ENCODE data around the gene CAP2. TPM values are rescaled to one million over a fixed set of nuclear protein-coding genes. Genes with fewer than 3 reads are reported as not detected.

Gene CAP2
- total and polyA plus RNA-seq, 9 of the 15 experiments (the other 6 are each of a cell fraction or from before 2014, with no cell fraction given): not detected

DNA sequence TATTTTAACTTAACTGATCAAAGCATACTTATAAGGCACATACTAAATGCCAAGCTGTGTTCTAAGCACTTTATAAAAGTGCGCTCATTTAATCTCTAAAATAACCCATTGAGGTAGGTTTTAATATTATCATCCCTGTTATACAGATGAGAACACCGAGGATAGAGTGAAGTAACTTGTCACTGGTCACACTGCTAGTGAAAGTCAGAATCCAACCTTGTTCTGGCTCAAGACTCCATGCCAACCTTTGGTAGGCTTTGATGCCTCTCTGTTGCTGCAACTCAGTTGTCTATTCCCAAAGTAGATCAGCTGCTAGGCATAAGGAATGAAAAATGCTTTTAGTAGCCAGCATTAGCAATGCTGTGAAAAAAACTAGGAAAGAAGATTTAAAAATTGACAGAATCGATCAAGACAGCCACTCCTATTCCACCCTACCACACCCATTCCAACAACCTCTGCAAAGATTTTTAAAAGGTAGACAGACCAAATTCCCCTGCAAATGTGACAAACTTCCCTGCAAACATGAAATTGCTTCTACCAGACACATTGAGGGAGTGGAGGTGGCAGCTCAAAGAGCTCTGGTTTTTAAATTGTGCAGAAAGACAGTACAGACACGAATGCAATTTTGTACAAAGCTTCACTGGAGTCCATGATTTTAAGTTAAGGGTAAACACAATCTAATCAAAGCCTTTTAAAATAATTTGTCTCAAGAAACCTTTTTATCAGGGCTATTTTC lies 39.8 kb upstream of the CAP2 start:
- TF ChIP-seq ZKSCAN3 (CRISPR knock-in tag; IDR thresholded peaks at IDR 0.05) (no peak), XRCC4 (IDR thresholded peaks at IDR 0.05; ENCODE audit: extremely low read depth, insufficient read depth, insufficient read length) (no peak)
- CTCF ChIA-PET (ENCODE audit: low intra/inter-chr PET ratio): no interaction called here
- Histone ChIP-seq H3K27ac (ENCODE audit: extremely low read depth, low read depth, low read length) (no peak overlapping the region), H3K9me3 (replicated peaks; ENCODE audit: control insufficient read depth, insufficient read depth, low read depth, low read length) (no peaks in the 10 kb centered on the region), H4K20me1 (replicated peaks; ENCODE audit: control insufficient read depth, insufficient read depth, low read length) (no peaks in the 10 kb centered on the region), H3K79me2 (ENCODE audit: control insufficient read depth, insufficient read depth, low read length) (no peaks in the 10 kb centered on the region), H3K27me3 (ENCODE audit: control insufficient read depth in 2 of 2, insufficient read depth in 2 of 2, low read length in 2 of 2) (no peaks in the 10 kb centered on the region), H2AFZ (ENCODE audit: low read depth, low read length) (no peak overlapping the region), H3K4me3 (no peak overlapping the region), H3K4me2 (ENCODE audit: insufficient read depth, low read length) (no peak overlapping the region), H3K9ac (ENCODE audit: insufficient read depth in 1 of 2, low read depth in 2 of 2, low read length in 2 of 2) (no peak overlapping the region), H3K9me1 (ENCODE audit: control insufficient read depth, insufficient read depth, low read length) (no peaks in the 10 kb centered on the region), H3K36me3 (ENCODE audit: control insufficient read depth, insufficient read depth, low read length) (no peaks in the 10 kb centered on the region), H3K4me1 (replicated peaks in 1 of 2; ENCODE audit: control insufficient read depth in 2 of 2, insufficient read depth in 2 of 2, low read length in 2 of 2) (no peaks in the 10 kb centered on the region)
- DNase-seq (ENCODE audit: extremely low read depth in 1 of 4, low spot score in 3 of 4) (no peak), FAIRE-seq (no peak), ATAC-seq (no peak)
- POLR2A ChIA-PET: no interaction called here
- WGBS (ENCODE audit: insufficient coverage, low coverage, missing lambda C conversion rate): 2% methylated on average over 4 of the region's 4 CpGs
- BruUV-seq (replicated peaks): no TSS peak
- in situ Hi-C loops (cut with MboI) (no loop called here), intact Hi-C loops (cut with micrococcal nuclease) (no loop called here)

DNA sequence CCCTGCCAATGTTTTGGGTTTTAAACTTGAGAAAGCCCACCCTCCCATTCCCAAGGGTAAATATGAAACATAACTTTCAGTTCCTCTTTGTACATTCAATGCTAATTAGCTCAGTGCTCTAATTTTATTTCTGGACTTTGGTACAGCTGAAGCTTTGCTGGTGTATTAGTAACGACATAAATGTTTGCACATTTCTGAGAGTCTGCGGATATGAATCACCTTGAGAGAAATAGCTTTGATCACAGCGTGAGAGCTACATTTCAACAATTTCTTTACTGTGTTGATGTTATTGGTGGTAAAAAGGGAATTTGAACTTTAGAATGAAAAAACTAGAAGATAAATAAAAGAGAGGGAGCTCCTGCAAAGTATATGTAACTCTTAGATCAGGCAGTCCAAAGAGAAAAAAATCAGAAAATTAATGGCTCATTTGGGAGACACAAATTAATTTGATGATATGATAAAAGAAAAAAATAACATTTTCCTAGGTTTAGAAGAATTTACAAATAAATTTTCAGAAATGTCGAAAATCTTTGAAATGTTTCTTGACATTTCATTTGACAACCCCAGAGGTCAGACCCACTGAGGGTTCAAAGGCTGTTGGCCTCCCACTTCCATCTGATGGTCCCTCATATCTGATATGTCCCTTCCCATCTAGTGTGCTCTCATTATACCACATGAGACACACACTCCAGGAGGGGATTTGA lies 38.5 kb upstream of the CAP2 start:
- no peak for ATAC-seq
- Histone ChIP-seq H3K27ac (ENCODE audit: extremely low read depth, low read depth, low read length) (no peak overlapping the region), H3K9me3 (replicated peaks; ENCODE audit: control insufficient read depth, insufficient read depth, low read depth, low read length) (no peaks in the 10 kb centered on the region), H3K9me1 (ENCODE audit: control insufficient read depth, insufficient read depth, low read length) (no peaks in the 10 kb centered on the region), H3K79me2 (ENCODE audit: control insufficient read depth, insufficient read depth, low read length) (no peaks in the 10 kb centered on the region), H4K20me1 (replicated peaks; ENCODE audit: control insufficient read depth, insufficient read depth, low read length) (no peaks in the 10 kb centered on the region), H2AFZ (ENCODE audit: low read depth, low read length) (no peak overlapping the region), H3K4me3 (no peak overlapping the region), H3K36me3 (ENCODE audit: control insufficient read depth, insufficient read depth, low read length) (no peaks in the 10 kb centered on the region), H3K4me1 (replicated peaks in 1 of 2; ENCODE audit: control insufficient read depth in 2 of 2, insufficient read depth in 2 of 2, low read length in 2 of 2) (no peaks in the 10 kb centered on the region), H3K4me2 (ENCODE audit: insufficient read depth, low read length) (no peak overlapping the region), H3K27me3 (ENCODE audit: control insufficient read depth in 2 of 2, insufficient read depth in 2 of 2, low read length in 2 of 2) (no peaks in the 10 kb centered on the region), H3K9ac (ENCODE audit: insufficient read depth in 1 of 2, low read depth in 2 of 2, low read length in 2 of 2) (no peak overlapping the region)
- no peak for DNase-seq (ENCODE audit: extremely low read depth in 1 of 4, low spot score in 3 of 4)
- POLR2A ChIA-PET: no interaction called here
- in situ Hi-C loops (cut with MboI) (no loop called here), intact Hi-C loops (cut with micrococcal nuclease) (no loop called here)
- BruUV-seq (replicated peaks): no TSS peak
- no peak for FAIRE-seq
- WGBS (ENCODE audit: insufficient coverage, low coverage, missing lambda C conversion rate): 2% methylated on average over 4 of the region's 4 CpGs
- CTCF ChIA-PET (ENCODE audit: low intra/inter-chr PET ratio): no interaction called here
- TF ChIP-seq NR4A1 (CRISPR knock-in tag; IDR thresholded peaks at IDR 0.05) (no peak), NR4A1 (tag; IDR thresholded peaks at IDR 0.05) (no peak), KDM5B (IDR thresholded peaks at IDR 0.05; ENCODE audit: insufficient replicate concordance, low read depth, low read length) (no peak), FIP1L1 (IDR thresholded peaks at IDR 0.05; ENCODE audit: low read depth, low read length, poor library complexity, severe bottlenecking) (no peak), ZFP30 (CRISPR knock-in tag; IDR thresholded peaks at IDR 0.05; ENCODE audit: borderline replicate concordance) (no peak), TSC22D4 (tag; IDR thresholded peaks at IDR 0.05) (no peak), POLR2AphosphoS2 (IDR thresholded peaks at IDR 0.05; ENCODE audit: low read length) (no peak), RBBP5 (IDR thresholded peaks at IDR 0.05; ENCODE audit: borderline replicate concordance, insufficient read depth, low read length, poor library complexity, severe bottlenecking) (no peak), ZNF134 (CRISPR knock-in tag; conservative IDR thresholded peaks at IDR 0.05) (no peak)
- TF ChIP-seq, protein P1, sequence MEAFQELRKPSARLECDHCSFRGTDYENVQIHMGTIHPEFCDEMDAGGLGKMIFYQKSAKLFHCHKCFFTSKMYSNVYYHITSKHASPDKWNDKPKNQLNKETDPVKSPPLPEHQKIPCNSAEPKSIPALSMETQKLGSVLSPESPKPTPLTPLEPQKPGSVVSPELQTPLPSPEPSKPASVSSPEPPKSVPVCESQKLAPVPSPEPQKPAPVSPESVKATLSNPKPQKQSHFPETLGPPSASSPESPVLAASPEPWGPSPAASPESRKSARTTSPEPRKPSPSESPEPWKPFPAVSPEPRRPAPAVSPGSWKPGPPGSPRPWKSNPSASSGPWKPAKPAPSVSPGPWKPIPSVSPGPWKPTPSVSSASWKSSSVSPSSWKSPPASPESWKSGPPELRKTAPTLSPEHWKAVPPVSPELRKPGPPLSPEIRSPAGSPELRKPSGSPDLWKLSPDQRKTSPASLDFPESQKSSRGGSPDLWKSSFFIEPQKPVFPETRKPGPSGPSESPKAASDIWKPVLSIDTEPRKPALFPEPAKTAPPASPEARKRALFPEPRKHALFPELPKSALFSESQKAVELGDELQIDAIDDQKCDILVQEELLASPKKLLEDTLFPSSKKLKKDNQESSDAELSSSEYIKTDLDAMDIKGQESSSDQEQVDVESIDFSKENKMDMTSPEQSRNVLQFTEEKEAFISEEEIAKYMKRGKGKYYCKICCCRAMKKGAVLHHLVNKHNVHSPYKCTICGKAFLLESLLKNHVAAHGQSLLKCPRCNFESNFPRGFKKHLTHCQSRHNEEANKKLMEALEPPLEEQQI (IDR thresholded peaks at IDR 0.05): no peak
